GM12873 (cell line): Measurements from ENCODE around the gene IL1RL1.

ENCODE experiments used
- TF ChIP-seq, protein P1 (sequence below): IDR thresholded peaks from 2 replicates; pipeline ENCODE4 v1.5.1; 2012; ENCODE audit warnings: low read depth, mild to moderate bottlenecking, moderate library complexity, low read length, control low read depth; ENCODE audit not compliant: insufficient read depth; ENCODE audit errors: missing control alignments

The IL1RL1 gene

GRCh38 chr2:102355526-102356380 lies 44.4 kb downstream of the IL1RL1 start, which contains the start of gene IL18R1:
Gene IL18R1 (plus strand): TSS chr2:102355796. CDS start chr2:102362661, 6,865 bp downstream.
- TF ChIP-seq, protein P1, sequence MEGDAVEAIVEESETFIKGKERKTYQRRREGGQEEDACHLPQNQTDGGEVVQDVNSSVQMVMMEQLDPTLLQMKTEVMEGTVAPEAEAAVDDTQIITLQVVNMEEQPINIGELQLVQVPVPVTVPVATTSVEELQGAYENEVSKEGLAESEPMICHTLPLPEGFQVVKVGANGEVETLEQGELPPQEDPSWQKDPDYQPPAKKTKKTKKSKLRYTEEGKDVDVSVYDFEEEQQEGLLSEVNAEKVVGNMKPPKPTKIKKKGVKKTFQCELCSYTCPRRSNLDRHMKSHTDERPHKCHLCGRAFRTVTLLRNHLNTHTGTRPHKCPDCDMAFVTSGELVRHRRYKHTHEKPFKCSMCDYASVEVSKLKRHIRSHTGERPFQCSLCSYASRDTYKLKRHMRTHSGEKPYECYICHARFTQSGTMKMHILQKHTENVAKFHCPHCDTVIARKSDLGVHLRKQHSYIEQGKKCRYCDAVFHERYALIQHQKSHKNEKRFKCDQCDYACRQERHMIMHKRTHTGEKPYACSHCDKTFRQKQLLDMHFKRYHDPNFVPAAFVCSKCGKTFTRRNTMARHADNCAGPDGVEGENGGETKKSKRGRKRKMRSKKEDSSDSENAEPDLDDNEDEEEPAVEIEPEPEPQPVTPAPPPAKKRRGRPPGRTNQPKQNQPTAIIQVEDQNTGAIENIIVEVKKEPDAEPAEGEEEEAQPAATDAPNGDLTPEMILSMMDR = peak; percentile 67

- TF ChIP-seq, protein P1 = no peak
Measured at GRCh38 chr2:102356381-102356712, 45.0 kb downstream of the IL1RL1 start.

GRCh38 chr2:102356741-102357140 lies 45.4 kb downstream of the IL1RL1 start:
- TF ChIP-seq, protein P1 = no peak

DNA sequence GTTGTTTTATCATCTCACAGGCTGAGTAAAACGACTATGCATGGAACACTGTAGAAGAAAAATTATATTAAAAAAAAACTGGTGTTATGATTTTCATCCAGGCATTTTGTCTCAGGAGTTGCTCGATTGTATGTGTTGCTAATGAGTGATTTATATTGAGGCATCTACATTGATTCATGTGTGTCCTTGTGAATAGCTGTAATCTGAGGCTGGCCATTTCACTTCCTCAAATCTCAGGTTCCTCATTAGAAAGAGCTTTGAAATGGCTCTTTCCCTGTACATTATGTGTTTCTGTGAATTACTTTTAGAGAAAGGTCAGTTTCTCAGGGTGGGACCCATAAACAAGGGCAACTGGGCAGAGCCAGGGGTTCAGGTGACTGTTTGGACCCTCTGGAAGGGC lies 46.6 kb downstream of the IL1RL1 start:
- TF ChIP-seq, protein P1 = no peak

GRCh38 chr2:102358496-102358895 lies 47.1 kb downstream of the IL1RL1 start:
- TF ChIP-seq, protein P1 = no peak

GRCh38 chr2:102359527-102359926 lies 48.2 kb downstream of the IL1RL1 start:
- TF ChIP-seq, protein P1 = no peak

GRCh38 chr2:102361632-102362241 lies 50.4 kb downstream of the IL1RL1 start:
- TF ChIP-seq, protein P1 = no peak
